ENCODE results near the gene KRT38. TPM values are rescaled to one million over a fixed set of nuclear protein-coding genes. Genes with fewer than 3 reads are reported as not detected.

KRT38 gene
- total RNA-seq, 1 experiment from 2014 or later = not detected

GRCh38 chr17:41475421-41475820, 34.6 kb upstream of the KRT38 start:
- Mint-ChIP-seq H3K36me3 (ENCODE audit: insufficient read depth, unreplicated experiment) (no peaks in the 10 kb centered on the region), H3K4me1 (ENCODE audit: low read depth, unreplicated experiment) (no peaks in the 10 kb centered on the region), H3K27ac (ENCODE audit: unreplicated experiment) (no peak overlapping the region), H3K9me3 (ENCODE audit: unreplicated experiment) (no peaks in the 10 kb centered on the region), H3K4me3 (ENCODE audit: unreplicated experiment) (no peak overlapping the region), H3K27me3 (ENCODE audit: insufficient read depth, unreplicated experiment) (no peaks in the 10 kb centered on the region)
- ChIA-PET CTCF (no interaction called here), POLR2A (no interaction called here)
- Histone ChIP-seq H3K36me3 (ENCODE audit: control insufficient read depth, insufficient read depth, low read length) (no peaks in the 10 kb centered on the region), H3K27me3 (replicated peaks; ENCODE audit: control insufficient read depth, insufficient read depth, low read length) (no peaks in the 10 kb centered on the region), H3K9me3 (no peaks in the 10 kb centered on the region), H3K4me3 (ENCODE audit: low read depth, low read length) (no peak overlapping the region), H3K4me1 (no peaks in the 10 kb centered on the region)
- no peak for DNase-seq
- no TSS peak for BruUV-seq (replicated peaks)
- TF ChIP-seq CTCF (IDR thresholded peaks at IDR 0.05; ENCODE audit: insufficient read depth in 1 of 2, low read depth in 1 of 2, low read length in 1 of 2, severe bottlenecking in 1 of 2, unreplicated experiment in 1 of 2) = no peak
- intact Hi-C loops (cut with micrococcal nuclease; ENCODE audit: unreplicated experiment) = no loop called here

- H3K27ac Mint-ChIP-seq (ENCODE audit: unreplicated experiment) = no peak overlapping the region
- H3K9me3 ChIP-seq = no peaks in the 10 kb centered on the region
- CTCF ChIA-PET = no interaction called here
- no TSS peak for BruUV-seq (replicated peaks)
- H3K36me3 Mint-ChIP-seq (ENCODE audit: insufficient read depth, unreplicated experiment) = no peaks in the 10 kb centered on the region
- no peaks in the 10 kb centered on the region for H3K27me3 Mint-ChIP-seq (ENCODE audit: insufficient read depth, unreplicated experiment)
- H3K9me3 Mint-ChIP-seq (ENCODE audit: unreplicated experiment) = no peaks in the 10 kb centered on the region
- H3K4me1 ChIP-seq = no peaks in the 10 kb centered on the region
- no peak for DNase-seq
- H3K36me3 ChIP-seq (ENCODE audit: control insufficient read depth, insufficient read depth, low read length) = no peaks in the 10 kb centered on the region
- H3K4me3 ChIP-seq (ENCODE audit: low read depth, low read length) = no peak overlapping the region
- no peak for TF ChIP-seq CTCF (IDR thresholded peaks at IDR 0.05; ENCODE audit: insufficient read depth in 1 of 2, low read depth in 1 of 2, low read length in 1 of 2, severe bottlenecking in 1 of 2, unreplicated experiment in 1 of 2)
- POLR2A ChIA-PET = no interaction called here
- H3K27me3 ChIP-seq (replicated peaks; ENCODE audit: control insufficient read depth, insufficient read depth, low read length) = no peaks in the 10 kb centered on the region
- H3K4me1 Mint-ChIP-seq (ENCODE audit: low read depth, unreplicated experiment) = no peaks in the 10 kb centered on the region
- intact Hi-C loops (cut with micrococcal nuclease; ENCODE audit: unreplicated experiment) = no loop called here
- H3K4me3 Mint-ChIP-seq (ENCODE audit: unreplicated experiment) = no peak overlapping the region
These were observed 34.1 kb upstream of the KRT38 start for GRCh38 chr17:41474863-41475262.

GRCh38 chr17:41468346-41468745, 27.6 kb upstream of the KRT38 start:
- Histone ChIP-seq H3K9me3 (peaks cover 6% of the 10 kb centered on the region), H3K27me3 (replicated peaks; ENCODE audit: control insufficient read depth, insufficient read depth, low read length) (no peaks in the 10 kb centered on the region), H3K4me3 (ENCODE audit: low read depth, low read length) (no peak overlapping the region), H3K4me1 (no peaks in the 10 kb centered on the region), H3K36me3 (ENCODE audit: control insufficient read depth, insufficient read depth, low read length) (no peaks in the 10 kb centered on the region)
- Mint-ChIP-seq H3K27me3 (ENCODE audit: insufficient read depth, unreplicated experiment) (no peaks in the 10 kb centered on the region), H3K4me1 (ENCODE audit: low read depth, unreplicated experiment) (no peaks in the 10 kb centered on the region), H3K4me3 (ENCODE audit: unreplicated experiment) (no peak overlapping the region), H3K9me3 (ENCODE audit: unreplicated experiment) (peaks cover 10% of the 10 kb centered on the region), H3K36me3 (ENCODE audit: insufficient read depth, unreplicated experiment) (no peaks in the 10 kb centered on the region), H3K27ac (ENCODE audit: unreplicated experiment) (no peak overlapping the region)
- intact Hi-C loops (cut with micrococcal nuclease; ENCODE audit: unreplicated experiment) = no loop called here
- CTCF ChIA-PET = no interaction called here
- no TSS peak for BruUV-seq (replicated peaks)
- POLR2A ChIA-PET = no interaction called here
- DNase-seq = no peak
- no peak for TF ChIP-seq CTCF (IDR thresholded peaks at IDR 0.05; ENCODE audit: insufficient read depth in 1 of 2, low read depth in 1 of 2, low read length in 1 of 2, severe bottlenecking in 1 of 2, unreplicated experiment in 1 of 2)
